ENCODE data around the gene TM9SF1.

GRCh38 chr14:24189460-24189859 lies 5.8 kb downstream of the TM9SF1 start:
- no peak for TF ChIP-seq EP300 (IDR thresholded peaks at IDR 0.05)
- no peak for TF ChIP-seq POLR2A (IDR thresholded peaks at IDR 0.05)

Measured in upper lobe of left lung (tissue), 4 donors.